Right lobe of liver (tissue), 6 donors: Measurements from ENCODE around the gene CROCC2. TPM values are rescaled to one million over a fixed set of nuclear protein-coding genes. Genes with fewer than 3 reads are reported as not detected.
A peak's percentile ranks its signal among the peaks of the same experiment; 100 is the strongest.
"Not testable (repeated sequence)": the region's sequence is repeated elsewhere in the genome, so short reads cannot be mapped to it uniquely, and the experiment has no call there.

Experiments
- ATAC-seq, 4 donors: fragments of 200-7000 bp; cut with Tn5 transposase; one replicate each; pipeline ENCODE4 v1.9.1; 2020; ENCODE audit warnings: mild to moderate bottlenecking in 4 of 4, moderate library complexity in 4 of 4
- DNase-seq, 3 donors: peaks; one replicate each; pipeline ENCODE4 v3.0.0-alpha.2; 2020
- H3K27ac ChIP-seq, 3 donors: fragments of 200-600 bp; one replicate each; pipeline ENCODE4 v1.8.0; 2022
- H3K27me3 ChIP-seq, 2 donors: fragments of 200-600 bp; one replicate each; pipeline ENCODE4 v1.8.0; 2022
- H3K36me3 ChIP-seq, 4 donors: fragments of 200-600 bp; sonication (generic) in 1 of 4; one replicate each; pipeline versions ENCODE4 v1.5.1 to v1.8.0; 2017 to 2022; ENCODE audit warnings: control low read depth in 1 of 4
- H3K4me1 ChIP-seq, 4 donors: fragments of 200-600 bp; sonication (generic) in 1 of 4; one replicate each; pipeline versions ENCODE4 v1.5.1 to v1.8.0; 2017 to 2022; ENCODE audit warnings: control low read depth in 1 of 4
- H3K4me3 ChIP-seq, 3 donors: fragments of 200-600 bp; one replicate each; pipeline ENCODE4 v1.8.0; 2022
- H3K9me3 ChIP-seq, 4 donors: fragments of 200-600 bp; sonication (generic) in 1 of 4; one replicate each; pipeline versions ENCODE4 v1.5.1 to v1.8.0; 2017 to 2022; ENCODE audit warnings: control low read depth in 1 of 4
- POLR2A ChIP-seq: fragments of 450-650 bp; IDR thresholded peaks from one replicate; pipeline ENCODE4 v1.6.1; 2017; ENCODE audit warnings: antibody characterized with exemption, mild to moderate bottlenecking
- WGBS: methylation state at CpG from one replicate; pipeline ENCODE4 v1.1.6; 2018; ENCODE audit warnings: low coverage, low lambda C conversion rate; ENCODE audit not compliant: insufficient coverage; ENCODE audit errors: missing lambda C conversion rate; 5-methylcytosine and 5-hydroxymethylcytosine counted together
- intact Hi-C, 2 donors: fragments of 100-400 bp; cut with DNase I; formaldehyde crosslinking; loops; one replicate each; pipeline versions ENCODE4 v1.11.2 to v1.14.1; 2022
- total RNA-seq, 6 experiments: library from RNA; depleted of rRNA in 2 of 6; stranded (reverse); fragments of >200 nt in 2 of 6; fragmentation: NEBNext Ultra II Directional in 3 of 6; extraction: Animal tissue kit (Norgen Biotek cat#: 25700) in 3 of 6; gene quantifications; one replicate each; pipeline versions ENCODE4 v1.1.0 to v1.2.4, GENCODE V29; 2016 to 2023
- TF ChIP-seq, protein P1 (sequence below), 4 donors: fragments of 200-600 bp in 3 of 4; fragments of 450-650 bp in 1 of 4; IDR thresholded peaks; one replicate each; pipeline versions ENCODE4 v1.5.1 to v1.8.0; 2016 to 2022; ENCODE audit warnings: antibody characterized with exemption in 4 of 4, mild to moderate bottlenecking in 2 of 4
- donor health status: DM: no; HTN: yes; CAD: no.
- donor health status: DM: no; HTN: no; CAD: no.
- donor health status: DM: no; HTN: no; CAD: no.
- donor health status: DM: no; HTN: yes; CAD: no.
- donor health status: DM: no; HTN: yes; CAD: no.

Gene CROCC2
- total RNA-seq, 6 experiments from 2014 or later: 0.06 to 0.15 (median 0.12) TPM; not detected in 1

DNA sequence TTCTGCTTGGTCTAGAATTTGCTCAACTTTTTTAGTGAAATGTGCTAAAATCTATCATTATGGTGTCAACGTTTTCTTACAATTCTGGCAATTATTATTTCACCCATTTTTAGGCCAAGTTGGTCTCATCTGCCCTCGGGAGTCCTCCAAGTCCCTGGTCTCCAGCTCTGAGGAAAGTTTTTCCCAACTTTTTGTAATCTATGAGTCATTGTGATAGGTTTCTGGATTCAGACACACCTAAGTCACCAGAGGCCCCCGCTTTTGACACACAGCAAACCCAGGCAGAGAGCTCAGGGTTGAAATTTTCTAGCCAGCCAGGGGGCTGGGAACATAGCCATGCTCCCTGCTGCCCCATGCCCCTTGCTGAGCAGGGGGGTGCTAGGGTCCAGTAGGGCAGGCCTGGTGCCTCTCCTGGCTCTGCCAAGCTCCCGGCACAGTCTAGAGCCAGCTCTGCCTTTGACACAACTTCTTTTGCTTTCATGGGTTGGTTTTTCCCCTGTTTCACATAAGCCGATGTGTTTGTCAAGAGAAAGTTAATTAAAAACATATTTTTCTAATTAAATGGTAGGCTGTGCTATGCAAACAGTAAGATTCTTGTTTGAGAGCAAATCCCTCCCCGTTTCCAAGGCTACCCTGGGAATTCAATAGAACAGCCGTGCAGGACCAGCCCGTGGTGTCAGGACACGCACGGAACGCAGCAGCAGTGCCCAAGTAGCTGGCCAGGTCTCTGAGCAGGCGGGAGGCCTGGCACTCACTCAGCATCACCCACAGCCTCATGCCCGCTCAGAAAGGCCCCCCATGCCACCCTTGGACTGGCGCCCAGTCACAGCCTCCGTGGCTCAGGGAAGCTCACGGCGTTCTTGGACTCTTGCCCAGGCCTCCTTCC, 66.7 kb downstream of the CROCC2 start:
- peak in 2 of 4 donors; percentile 42 to 50 for ATAC-seq

DNA sequence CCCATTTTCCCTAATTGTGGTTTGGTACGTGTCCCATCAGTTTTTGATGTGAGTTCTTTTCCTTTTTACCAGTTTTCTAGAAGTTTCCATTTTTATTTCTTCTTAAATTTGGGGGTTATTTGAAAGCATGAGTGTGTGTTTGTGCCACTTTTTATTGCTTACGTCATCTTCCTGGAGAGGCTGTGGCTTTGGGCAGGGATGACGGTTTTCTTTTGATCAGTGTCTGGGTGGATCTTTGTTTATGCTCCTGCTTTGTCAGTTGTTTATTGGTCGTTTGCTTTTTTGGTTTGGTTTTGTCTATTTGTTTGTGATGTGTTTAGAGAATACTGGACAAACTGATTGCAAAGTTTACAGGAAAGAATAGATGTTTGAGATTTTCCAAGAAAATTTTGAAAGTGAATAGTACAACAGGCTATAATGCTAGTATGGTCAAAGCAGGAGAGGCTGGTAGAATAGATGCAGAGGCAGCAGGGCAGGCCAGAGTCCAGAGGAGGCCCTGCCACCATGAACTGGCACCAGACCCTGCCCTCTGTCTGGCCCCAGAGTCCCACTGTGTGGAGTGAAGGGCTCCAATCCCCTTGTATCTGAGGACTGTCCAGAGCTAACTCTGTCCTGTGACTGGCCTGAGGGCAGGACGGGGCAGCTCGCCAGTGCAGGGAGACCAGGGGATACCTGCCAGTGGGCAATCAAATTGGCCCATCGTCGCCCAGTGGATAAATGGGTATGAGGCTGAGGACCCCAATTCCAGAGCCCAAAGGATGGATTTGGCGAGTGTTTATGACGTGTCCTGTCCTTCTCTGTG, 68.8 kb downstream of the CROCC2 start:
- H3K9me3 ChIP-seq: no peaks in the 10 kb centered on the region
- WGBS: 36% methylated on average over 5 of the region's 10 CpGs
- TF ChIP-seq, protein P1, sequence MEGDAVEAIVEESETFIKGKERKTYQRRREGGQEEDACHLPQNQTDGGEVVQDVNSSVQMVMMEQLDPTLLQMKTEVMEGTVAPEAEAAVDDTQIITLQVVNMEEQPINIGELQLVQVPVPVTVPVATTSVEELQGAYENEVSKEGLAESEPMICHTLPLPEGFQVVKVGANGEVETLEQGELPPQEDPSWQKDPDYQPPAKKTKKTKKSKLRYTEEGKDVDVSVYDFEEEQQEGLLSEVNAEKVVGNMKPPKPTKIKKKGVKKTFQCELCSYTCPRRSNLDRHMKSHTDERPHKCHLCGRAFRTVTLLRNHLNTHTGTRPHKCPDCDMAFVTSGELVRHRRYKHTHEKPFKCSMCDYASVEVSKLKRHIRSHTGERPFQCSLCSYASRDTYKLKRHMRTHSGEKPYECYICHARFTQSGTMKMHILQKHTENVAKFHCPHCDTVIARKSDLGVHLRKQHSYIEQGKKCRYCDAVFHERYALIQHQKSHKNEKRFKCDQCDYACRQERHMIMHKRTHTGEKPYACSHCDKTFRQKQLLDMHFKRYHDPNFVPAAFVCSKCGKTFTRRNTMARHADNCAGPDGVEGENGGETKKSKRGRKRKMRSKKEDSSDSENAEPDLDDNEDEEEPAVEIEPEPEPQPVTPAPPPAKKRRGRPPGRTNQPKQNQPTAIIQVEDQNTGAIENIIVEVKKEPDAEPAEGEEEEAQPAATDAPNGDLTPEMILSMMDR (IDR thresholded peaks at IDR 0.05): no peak
- TF ChIP-seq POLR2A: no peak
- H3K27ac ChIP-seq: no peak overlapping the region
- DNase-seq: no peak
- peak in 2 of 4 donors; percentile 53 to 56 for ATAC-seq
- H3K36me3 ChIP-seq: no peaks in the 10 kb centered on the region
- H3K4me1 ChIP-seq: no peaks in the 10 kb centered on the region
- no peak overlapping the region for H3K4me3 ChIP-seq
- no peaks in the 10 kb centered on the region for H3K27me3 ChIP-seq
- intact Hi-C loops: no loop called here

More for the DNA sequence above, 66.7 kb downstream of the CROCC2 start:
- no peaks in the 10 kb centered on the region for H3K27me3 ChIP-seq
- intact Hi-C loops: no loop called here
- DNase-seq: peak in 2 of 3 donors; percentile 16 to 54
- H3K4me1 ChIP-seq: peaks cover 0 to 6% (median 0%) of the 10 kb centered on the region in 4 donors
- no peaks in the 10 kb centered on the region for H3K9me3 ChIP-seq
- no peaks in the 10 kb centered on the region for H3K36me3 ChIP-seq
- WGBS: 46% methylated on average over 6 of the region's 17 CpGs
- H3K4me3 ChIP-seq: no peak overlapping the region
- TF ChIP-seq POLR2A: no peak
- TF ChIP-seq, protein P1 (IDR thresholded peaks at IDR 0.05): no peak
- no peak overlapping the region for H3K27ac ChIP-seq

DNA sequence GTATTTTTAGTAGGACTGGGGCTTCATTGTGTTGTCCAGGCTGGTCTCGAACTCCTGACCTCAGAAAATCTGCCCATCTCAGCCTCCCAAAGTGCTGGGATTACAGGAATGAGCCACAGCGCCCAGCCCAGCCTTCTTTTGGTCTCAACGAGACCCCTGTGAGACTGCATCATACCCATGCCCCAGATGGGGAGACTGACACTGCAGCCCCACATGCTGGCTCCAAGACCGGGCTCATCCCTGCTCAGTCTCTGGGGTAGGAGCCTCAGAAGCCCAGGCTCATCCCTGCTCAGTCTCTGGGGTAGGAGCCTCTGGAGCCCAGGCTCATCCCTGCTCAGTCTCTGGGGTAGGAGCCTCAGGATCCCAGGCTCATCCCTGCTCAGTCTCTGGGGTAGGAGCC, 69.8 kb downstream of the CROCC2 start:
- ATAC-seq: not testable (repeated sequence)

DNA sequence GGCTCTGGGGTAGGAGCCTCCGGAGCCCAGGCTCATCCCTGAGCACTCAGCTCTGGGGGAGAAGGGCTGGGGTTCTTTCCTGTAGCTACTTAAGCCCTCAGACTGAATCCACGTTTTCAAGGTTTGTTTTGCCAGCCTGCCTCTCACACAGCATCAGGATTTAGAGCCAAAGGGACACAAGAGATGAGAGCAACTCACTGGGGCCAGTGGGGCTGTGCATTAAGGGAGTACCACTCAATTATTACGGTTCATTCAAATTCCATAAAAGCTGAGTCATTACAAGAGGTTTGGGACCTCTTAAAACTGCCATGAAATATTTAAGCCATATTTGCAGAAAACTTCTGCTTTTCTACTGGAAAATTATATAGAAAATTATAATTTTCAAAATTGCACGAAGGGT, 75.1 kb downstream of the CROCC2 start:
- no peaks in the 10 kb centered on the region for H3K36me3 ChIP-seq
- H3K27me3 ChIP-seq: no peaks in the 10 kb centered on the region
- intact Hi-C loops: loop anchor here in 1 of 2 donors (10.0 kb wide), 1 partner anchor 126 kb away; no protein-coding TSS in a partner anchor
- ATAC-seq: no peak
- H3K27ac ChIP-seq: no peak overlapping the region
- no peak for DNase-seq
- H3K9me3 ChIP-seq: no peaks in the 10 kb centered on the region
- peaks cover 0 to 15% (median under 1%) of the 10 kb centered on the region in 4 donors for H3K4me1 ChIP-seq
- WGBS: 41% methylated on average over 3 of the region's 4 CpGs
- H3K4me3 ChIP-seq: no peak overlapping the region
- TF ChIP-seq, protein P1 (IDR thresholded peaks at IDR 0.05): no peak
- TF ChIP-seq POLR2A: no peak

More for the DNA sequence above, 69.8 kb downstream of the CROCC2 start:
- WGBS: 78% methylated on average over 4 of the region's 4 CpGs
- DNase-seq, H3K9me3 ChIP-seq, H3K27me3 ChIP-seq, H3K4me1 ChIP-seq, intact Hi-C loops, H3K36me3 ChIP-seq, H3K4me3 ChIP-seq, H3K27ac ChIP-seq: not testable (repeated sequence)
